ENCODE data around the gene HKDC1.
A peak's percentile ranks its signal among the peaks of the same experiment; 100 is the strongest.

Gene HKDC1

DNA sequence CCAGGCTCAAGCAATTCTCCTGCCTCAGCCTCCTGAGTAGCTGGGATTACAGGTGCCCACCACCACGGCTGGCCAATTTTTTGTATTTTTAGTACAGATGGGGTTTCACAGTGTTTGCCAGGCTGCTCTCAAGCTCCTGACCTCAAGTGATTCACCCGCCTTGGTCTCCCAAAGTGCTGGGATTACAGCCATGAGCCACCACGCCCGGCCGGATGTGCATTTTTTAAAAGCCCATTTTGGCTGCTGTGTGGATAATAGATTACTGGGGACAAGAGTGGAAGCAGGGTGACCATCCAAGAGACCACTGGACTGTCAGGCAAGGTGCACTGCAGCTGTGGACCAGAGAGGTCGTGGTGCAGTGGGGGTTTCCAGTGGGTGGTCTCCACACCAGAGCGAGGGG, 21.4 kb downstream of the HKDC1 start:
- Histone ChIP-seq H3K4me1 (ENCODE audit: control insufficient read depth, insufficient read depth, low read length) (no peaks in the 10 kb centered on the region), H3K4me3 (ENCODE audit: low read depth, low read length) (no peak overlapping the region), H3K9me3 (ENCODE audit: control insufficient read depth, insufficient read depth, low read depth, low read length) (no peaks in the 10 kb centered on the region), H3K36me3 (ENCODE audit: control insufficient read depth in 2 of 2, insufficient read depth in 1 of 2, low read length in 2 of 2) (no peaks in the 10 kb centered on the region), H3K27ac (ENCODE audit: extremely low read depth, low read depth, low read length) (no peak overlapping the region)
- TF ChIP-seq ZNF654 (tag by site-specific recombination; IDR thresholded peaks at IDR 0.05; ENCODE audit: low read depth) = no peak
- TF ChIP-seq KLF9 (tag by site-specific recombination; IDR thresholded peaks at IDR 0.05; ENCODE audit: low read depth) = no peak
- no peak for TF ChIP-seq ZFP69B (tag by site-specific recombination; IDR thresholded peaks at IDR 0.05)
- TF ChIP-seq, protein P1, sequence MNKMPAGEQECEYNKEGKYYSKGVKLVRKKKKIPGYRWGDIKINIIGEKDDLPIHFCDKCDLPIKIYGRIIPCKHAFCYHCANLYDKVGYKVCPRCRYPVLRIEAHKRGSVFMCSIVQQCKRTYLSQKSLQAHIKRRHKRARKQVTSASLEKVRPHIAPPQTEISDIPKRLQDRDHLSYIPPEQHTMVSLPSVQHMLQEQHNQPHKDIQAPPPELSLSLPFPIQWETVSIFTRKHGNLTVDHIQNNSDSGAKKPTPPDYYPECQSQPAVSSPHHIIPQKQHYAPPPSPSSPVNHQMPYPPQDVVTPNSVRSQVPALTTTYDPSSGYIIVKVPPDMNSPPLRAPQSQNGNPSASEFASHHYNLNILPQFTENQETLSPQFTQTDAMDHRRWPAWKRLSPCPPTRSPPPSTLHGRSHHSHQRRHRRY (tag by site-specific recombination; IDR thresholded peaks at IDR 0.05) = no peak
- TF ChIP-seq, protein P2, sequence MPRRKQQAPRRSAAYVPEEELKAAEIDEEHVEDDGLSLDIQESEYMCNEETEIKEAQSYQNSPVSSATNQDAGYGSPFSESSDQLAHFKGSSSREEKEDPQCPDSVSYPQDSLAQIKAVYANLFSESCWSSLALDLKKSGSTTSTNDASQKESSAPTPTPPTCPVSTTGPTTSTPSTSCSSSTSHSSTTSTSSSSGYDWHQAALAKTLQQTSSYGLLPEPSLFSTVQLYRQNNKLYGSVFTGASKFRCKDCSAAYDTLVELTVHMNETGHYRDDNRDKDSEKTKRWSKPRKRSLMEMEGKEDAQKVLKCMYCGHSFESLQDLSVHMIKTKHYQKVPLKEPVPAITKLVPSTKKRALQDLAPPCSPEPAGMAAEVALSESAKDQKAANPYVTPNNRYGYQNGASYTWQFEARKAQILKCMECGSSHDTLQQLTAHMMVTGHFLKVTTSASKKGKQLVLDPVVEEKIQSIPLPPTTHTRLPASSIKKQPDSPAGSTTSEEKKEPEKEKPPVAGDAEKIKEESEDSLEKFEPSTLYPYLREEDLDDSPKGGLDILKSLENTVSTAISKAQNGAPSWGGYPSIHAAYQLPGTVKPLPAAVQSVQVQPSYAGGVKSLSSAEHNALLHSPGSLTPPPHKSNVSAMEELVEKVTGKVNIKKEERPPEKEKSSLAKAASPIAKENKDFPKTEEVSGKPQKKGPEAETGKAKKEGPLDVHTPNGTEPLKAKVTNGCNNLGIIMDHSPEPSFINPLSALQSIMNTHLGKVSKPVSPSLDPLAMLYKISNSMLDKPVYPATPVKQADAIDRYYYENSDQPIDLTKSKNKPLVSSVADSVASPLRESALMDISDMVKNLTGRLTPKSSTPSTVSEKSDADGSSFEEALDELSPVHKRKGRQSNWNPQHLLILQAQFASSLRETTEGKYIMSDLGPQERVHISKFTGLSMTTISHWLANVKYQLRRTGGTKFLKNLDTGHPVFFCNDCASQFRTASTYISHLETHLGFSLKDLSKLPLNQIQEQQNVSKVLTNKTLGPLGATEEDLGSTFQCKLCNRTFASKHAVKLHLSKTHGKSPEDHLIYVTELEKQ (tag by site-specific recombination; IDR thresholded peaks at IDR 0.05; ENCODE audit: borderline replicate concordance) = no peak
- TF ChIP-seq, protein P3, sequence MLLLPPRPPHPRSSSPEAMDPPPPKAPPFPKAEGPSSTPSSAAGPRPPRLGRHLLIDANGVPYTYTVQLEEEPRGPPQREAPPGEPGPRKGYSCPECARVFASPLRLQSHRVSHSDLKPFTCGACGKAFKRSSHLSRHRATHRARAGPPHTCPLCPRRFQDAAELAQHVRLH (tag by site-specific recombination; IDR thresholded peaks at IDR 0.05) = no peak
- TF ChIP-seq MZF1 (tag by site-specific recombination; IDR thresholded peaks at IDR 0.05; ENCODE audit: borderline replicate concordance) = no peak
- ChIA-PET POLR2A (no interaction called here), CTCF (interaction anchor here (1.8 kb wide), 1 partner anchor 167 kb away, joined by 6 read pairs; no protein-coding TSS in a partner anchor)

DNA sequence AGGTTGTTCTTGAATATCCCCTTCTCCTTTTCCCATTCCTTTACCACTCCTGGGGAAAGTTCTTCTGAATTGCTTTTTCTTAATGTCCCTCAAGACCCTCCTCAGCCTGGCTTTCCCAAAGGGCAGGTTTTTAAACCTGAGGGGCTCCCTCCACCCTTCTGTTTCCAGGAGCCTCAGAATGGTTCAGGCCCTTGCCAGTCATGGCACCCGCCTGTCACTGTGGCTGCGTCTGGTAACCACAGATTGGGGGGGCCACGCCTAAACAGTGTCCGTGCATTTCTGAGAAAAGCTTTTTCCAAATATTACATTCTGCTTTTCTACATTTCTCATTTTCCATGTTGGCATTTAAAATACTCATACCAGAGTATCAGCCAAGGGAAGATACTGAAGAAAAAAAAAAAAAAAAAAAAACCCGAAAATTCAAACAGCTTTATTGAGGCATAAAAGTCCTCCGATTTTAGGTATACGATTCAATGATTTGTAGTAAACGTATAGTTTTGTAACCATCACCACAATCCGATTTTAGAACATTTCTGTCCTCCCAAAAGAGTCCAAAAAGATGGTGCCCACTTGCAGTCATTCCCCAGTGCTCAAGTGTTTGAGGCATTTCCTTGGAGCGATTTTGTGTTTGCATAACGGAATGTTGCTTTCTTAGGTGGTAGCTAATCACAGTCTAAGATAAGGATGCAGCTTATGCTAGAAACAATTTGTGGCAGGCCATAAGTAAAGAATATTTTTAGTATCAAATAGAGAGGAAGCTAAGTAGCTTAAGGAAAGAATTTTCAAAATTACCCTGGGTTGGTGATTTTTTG, 22.1 kb downstream of the HKDC1 start:
- Histone ChIP-seq H3K4me1 (ENCODE audit: control insufficient read depth, insufficient read depth, low read length) (no peaks in the 10 kb centered on the region), H3K27ac (ENCODE audit: extremely low read depth, low read depth, low read length) (no peak overlapping the region)
- CTCF ChIA-PET = interaction anchor here (0.6 to 1.8 kb wide), 3 partner anchors 43 to 387 kb away, joined by 3 to 6 read pairs (median 3); no protein-coding TSS in a partner anchor

DNA sequence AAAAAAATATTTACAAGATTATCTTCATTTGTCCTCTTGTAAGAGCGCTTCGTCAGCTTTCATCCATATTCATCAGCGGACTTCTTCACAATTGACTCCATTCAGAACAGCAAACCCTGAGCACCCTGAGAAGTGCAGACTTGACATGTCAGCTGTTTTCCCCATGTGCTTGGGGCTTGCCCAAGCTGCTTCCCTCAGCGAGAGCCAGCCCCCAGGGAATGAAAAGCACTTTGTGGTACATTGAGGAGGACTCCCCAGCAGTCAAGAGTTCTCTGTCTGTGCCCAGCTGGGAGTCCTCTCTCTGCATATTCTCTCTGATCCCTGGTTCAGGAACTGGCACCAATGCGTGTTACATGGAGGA, 22.7 kb downstream of the HKDC1 start:
- no peak overlapping the region for H3K27ac ChIP-seq (ENCODE audit: extremely low read depth, low read depth, low read length)
- H3K4me3 ChIP-seq (ENCODE audit: low read depth, low read length) = no peak overlapping the region
- ChIA-PET CTCF (interaction anchor here (0.6 to 1.8 kb wide), 5 partner anchors 19 to 457 kb away, joined by 3 to 6 read pairs (median 3); no protein-coding TSS in a partner anchor), POLR2A (interaction anchor here (0.7 kb wide), 1 partner anchor 63 kb away, joined by 3 read pairs; no protein-coding TSS in a partner anchor)
- no peak for TF ChIP-seq ZXDB (tag by site-specific recombination; IDR thresholded peaks at IDR 0.05)
- no peak for TF ChIP-seq ZFHX2 (tag by site-specific recombination; conservative IDR thresholded peaks at IDR 0.05)
- peak; percentile 10; the same call in 1 of the 2 replicates for TF ChIP-seq ZIC2 (tag by site-specific recombination; IDR thresholded peaks at IDR 0.05)
- H3K9me3 ChIP-seq (ENCODE audit: control insufficient read depth, insufficient read depth, low read depth, low read length) = no peaks in the 10 kb centered on the region
- H3K36me3 ChIP-seq (ENCODE audit: control insufficient read depth in 2 of 2, insufficient read depth in 1 of 2, low read length in 2 of 2) = no peaks in the 10 kb centered on the region
- no peaks in the 10 kb centered on the region for H3K4me1 ChIP-seq (ENCODE audit: control insufficient read depth, insufficient read depth, low read length)

More for the DNA sequence above, 22.1 kb downstream of the HKDC1 start:
- Histone ChIP-seq H3K9me3 (ENCODE audit: control insufficient read depth, insufficient read depth, low read depth, low read length) (no peaks in the 10 kb centered on the region), H3K4me3 (ENCODE audit: low read depth, low read length) (no peak overlapping the region), H3K36me3 (ENCODE audit: control insufficient read depth in 2 of 2, insufficient read depth in 1 of 2, low read length in 2 of 2) (no peaks in the 10 kb centered on the region)
- TF ChIP-seq ZNF10 (tag by site-specific recombination; IDR thresholded peaks at IDR 0.05) (peak; percentile 44; the same call in 1 of the 2 replicates), ZNF701 (tag by site-specific recombination; IDR thresholded peaks at IDR 0.05) (no peak), ZNF175 (tag by site-specific recombination; IDR thresholded peaks at IDR 0.05) (no peak), RBAK (tag by site-specific recombination; IDR thresholded peaks at IDR 0.05) (no peak), ZNF610 (tag by site-specific recombination; IDR thresholded peaks at IDR 0.05; ENCODE audit: borderline replicate concordance) (no peak), ZNF501 (tag by site-specific recombination; IDR thresholded peaks at IDR 0.05) (no peak)
- POLR2A ChIA-PET = no interaction called here
